ENCODE measurements around the gene NEU4.
"Not testable (repeated sequence)": the region's sequence is repeated elsewhere in the genome, so short reads cannot be mapped to it uniquely, and the experiment has no call there.

The NEU4 gene

DNA sequence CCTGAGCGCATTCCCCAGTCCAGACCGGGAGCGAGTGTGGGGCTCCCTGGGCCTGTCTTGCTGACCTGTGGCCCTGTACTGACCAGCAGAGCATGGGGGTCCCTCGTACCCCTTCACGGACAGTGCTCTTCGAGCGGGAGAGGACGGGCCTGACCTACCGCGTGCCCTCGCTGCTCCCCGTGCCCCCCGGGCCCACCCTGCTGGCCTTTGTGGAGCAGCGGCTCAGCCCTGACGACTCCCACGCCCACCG lies 5.3 kb downstream of the NEU4 start:
- no peak for DNase-seq (ENCODE audit: low spot score)

DNA sequence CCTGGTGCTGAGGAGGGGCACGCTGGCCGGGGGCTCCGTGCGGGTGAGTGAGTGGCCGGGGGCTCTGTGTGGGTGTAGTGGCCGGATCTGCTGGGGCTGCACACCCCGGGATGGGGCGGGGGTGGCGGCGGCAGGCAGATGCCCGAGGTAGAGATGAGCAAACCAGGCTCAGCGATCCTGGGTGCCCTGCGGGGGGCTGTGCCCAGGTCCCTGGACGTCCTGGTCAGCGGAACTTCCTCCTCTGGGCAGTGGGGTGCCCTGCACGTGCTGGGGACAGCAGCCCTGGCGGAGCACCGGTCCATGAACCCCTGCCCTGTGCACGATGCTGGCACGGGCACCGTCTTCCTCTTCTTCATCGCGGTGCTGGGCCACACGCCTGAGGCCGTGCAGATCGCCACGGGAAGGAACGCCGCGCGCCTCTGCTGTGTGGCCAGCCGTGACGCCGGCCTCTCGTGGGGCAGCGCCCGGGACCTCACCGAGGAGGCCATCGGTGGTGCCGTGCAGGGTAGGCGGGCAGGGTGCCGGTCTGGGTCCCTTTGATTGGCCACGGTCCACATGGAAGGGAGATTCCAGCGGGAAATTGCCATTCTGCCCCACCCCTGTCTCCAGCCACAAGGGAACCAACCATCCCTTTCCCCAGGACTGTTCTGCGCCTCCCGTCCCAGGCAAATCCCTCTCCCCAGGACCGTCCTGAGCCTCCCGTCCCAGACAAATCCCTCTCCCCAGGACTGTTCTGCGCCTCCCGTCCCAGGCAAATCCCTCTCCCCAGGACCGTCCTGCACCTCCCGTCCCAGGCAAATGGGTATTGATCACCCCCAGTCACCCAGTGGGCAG lies 5.9 kb downstream of the NEU4 start:
- no peak for DNase-seq (ENCODE audit: low spot score)

DNA sequence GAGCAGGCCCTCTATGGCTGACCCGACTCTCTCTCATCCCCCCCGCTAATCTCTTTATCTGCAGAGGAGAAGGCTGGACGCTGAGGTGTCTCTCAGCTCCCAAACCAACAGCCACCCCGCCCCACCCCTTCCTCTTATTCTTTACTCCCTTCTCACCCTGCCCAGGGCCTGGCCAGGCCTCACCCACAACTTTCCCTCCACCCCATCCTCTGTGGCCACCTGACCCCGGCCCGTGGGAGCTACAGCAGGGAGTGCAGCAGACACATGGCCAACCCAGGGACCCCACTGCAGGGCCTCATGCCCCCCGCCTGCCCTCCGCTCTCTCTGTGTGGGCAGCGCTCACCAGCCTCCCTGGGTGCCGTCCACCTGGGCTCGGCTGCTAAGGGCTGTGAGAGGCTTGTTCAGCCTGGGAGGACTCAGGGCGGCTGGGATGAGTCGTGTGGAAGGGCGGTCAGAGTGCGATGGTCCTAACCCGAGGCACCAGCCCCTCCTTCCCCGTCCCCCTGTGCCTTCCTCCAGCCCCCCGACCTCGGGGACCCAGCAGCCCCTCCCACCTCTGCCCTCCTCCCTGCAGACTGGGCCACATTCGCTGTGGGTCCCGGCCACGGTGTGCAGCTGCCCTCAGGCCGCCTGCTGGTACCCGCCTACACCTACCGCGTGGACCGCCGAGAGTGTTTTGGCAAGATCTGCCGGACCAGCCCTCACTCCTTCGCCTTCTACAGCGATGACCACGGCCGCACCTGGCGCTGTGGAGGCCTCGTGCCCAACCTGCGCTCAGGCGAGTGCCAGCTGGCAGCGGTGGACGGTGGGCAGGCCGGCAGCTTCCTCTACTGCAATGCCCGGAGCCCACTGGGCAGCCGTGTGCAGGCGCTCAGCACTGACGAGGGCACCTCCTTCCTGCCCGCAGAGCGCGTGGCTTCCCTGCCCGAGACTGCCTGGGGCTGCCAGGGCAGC lies 6.8 kb downstream of the NEU4 start:
- no peak for DNase-seq (ENCODE audit: low spot score)

DNA sequence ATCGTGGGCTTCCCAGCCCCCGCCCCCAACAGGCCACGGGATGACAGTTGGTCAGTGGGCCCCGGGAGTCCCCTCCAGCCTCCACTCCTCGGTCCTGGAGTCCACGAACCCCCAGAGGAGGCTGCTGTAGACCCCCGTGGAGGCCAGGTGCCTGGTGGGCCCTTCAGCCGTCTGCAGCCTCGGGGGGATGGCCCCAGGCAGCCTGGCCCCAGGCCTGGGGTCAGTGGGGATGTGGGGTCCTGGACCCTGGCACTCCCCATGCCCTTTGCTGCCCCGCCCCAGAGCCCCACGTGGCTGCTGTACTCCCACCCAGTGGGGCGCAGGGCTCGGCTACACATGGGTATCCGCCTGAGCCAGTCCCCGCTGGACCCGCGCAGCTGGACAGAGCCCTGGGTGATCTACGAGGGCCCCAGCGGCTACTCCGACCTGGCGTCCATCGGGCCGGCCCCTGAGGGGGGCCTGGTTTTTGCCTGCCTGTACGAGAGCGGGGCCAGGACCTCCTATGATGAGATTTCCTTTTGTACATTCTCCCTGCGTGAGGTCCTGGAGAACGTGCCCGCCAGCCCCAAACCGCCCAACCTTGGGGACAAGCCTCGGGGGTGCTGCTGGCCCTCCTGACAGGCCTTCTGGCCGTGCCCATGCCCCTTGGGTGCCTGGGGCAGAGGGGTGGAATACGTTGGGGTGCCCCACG lies 7.6 kb downstream of the NEU4 start:
- DNase-seq (ENCODE audit: low spot score): no peak

DNA sequence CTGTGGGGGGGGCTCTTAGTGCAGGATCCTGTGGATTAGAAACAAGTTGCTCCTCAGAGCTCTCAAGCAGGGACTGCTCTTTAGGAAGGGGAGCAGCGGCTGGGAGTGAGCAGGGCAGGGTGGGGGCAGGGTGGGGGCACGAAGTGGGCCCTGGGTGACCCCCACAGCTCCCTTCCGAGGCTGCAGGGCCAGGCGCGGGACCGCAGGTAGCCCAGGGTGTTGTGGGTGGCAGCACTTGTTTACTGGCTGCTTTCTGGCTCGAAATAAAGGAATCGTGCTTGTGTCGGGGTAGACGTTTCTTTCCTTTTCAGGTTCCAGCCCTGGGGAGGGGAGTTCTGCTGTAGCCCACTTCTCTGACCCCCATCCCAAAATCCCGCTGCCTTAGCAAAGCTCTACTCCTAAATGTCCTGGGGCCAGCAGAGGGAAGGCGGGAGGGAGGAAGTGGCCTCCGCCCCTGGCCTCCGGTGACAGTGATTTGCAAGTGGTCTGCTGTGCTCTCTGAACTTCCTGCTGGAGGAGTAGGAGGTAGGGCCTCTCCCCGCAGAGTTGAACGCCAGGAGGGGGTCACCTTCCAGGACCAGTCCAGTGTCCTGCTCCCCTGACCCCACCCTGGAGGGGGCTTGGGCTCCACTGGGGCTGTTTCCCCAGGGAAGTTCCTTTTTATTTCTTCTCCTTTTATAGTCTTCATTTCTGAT lies 8.3 kb downstream of the NEU4 start:
- no peak for DNase-seq (ENCODE audit: low spot score)

DNA sequence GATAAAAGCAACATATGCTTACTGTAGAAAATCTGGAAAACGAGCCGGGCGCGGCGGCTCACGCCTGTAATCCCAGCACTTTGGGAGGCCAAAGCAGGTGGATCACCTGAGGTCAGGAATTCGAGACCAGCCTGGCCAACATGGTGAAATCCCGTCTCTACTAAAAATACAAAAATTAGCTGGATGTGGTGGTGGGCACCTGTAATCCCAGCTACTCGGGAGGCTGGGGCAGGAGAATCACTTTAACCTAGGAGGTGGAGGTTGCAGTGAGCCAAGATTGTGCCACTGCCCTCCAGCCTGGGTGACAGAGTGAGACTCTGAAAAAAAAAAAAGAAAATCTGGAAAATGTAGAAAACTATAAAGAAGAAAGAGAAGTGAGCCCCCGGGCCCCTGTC lies 8.8 kb downstream of the NEU4 start:
- DNase-seq (ENCODE audit: low spot score): not testable (repeated sequence)

DNA sequence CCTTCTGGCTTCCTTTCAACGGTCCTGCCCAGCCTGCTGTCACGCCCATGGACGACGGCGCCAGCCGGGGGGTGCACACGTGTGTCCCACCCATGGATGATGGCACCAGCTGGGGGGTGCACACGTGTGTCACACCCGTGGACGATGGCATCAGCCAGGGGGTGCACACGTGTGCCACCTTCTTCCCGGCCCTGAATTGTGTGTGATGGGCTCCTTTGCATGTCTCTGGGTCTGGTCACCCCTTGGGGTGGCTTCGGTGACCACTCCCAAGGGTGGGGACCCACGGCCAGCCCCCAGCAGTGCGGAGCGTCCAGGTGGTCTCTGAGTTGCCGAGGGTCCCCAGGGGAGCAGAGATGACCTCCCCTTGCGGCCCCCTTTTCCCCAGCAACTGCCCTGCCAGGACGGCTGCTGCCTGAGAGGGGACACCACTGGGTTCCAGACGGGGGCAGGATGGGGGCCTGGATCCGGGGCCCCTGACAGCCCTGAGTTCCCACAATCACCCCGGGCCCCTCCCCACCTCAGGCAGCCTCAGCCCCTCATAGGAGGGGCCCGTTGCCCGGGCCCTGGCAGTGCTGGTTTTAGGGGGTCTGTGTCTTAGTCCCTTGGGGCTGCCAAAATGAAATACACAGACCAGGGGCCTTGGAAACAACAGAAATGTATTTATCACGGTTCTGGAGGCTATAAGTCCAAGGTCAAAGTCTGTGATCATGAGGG lies 9.4 kb downstream of the NEU4 start:
- DNase-seq (ENCODE audit: low spot score): no peak

DNA sequence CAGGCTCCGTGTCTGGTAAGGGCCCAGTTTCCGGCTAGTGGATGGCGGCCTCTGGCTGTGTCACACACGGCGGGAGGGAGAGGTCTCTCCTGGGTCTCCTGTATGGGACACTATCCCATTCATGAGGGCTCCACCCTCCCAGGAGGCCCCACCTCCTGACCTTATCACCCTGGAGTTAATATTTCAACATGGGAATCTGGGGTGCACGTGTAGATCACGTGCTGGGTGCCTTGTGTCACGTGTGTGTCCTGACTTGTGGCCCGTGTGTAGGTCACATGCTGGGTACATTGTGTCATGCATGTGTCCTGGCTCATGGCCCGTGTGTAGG lies 9.9 kb downstream of the NEU4 start:
- no peak for DNase-seq (ENCODE audit: low spot score)

DNA sequence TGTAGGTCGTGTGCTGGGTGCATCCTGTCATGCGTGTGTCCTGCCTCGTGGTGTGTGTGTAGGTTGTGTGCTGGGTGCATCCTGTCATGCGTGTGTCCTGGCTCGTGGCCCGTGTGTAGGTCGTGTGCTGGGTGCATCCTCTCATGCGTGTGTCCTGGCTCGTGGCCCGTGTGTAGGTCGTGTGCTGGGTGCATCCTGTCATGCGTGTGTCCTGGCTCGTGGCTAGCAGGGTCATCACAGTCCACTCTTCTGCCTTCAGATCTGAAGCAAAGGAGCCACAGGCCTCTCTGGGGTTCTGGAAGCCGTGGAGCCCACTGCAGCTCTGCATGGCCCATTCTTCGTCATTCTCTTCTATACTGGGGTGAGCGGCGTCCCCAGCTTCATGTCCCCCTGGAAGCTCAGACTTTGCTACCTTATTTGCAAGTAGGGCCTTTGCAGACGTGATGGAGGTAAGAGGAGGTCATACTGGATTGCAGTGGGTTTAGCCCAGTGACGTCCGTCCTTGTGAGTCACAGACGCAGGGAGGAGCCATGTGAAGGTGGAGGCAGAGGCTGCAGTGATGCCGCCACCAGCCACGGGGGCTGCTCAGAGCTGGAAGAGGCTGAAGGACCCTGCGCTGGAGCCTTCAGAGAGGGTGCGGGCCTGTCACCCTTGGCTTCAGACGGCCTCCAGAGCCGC lies 11.1 kb downstream of the NEU4 start:
- DNase-seq (ENCODE audit: low spot score): not testable (repeated sequence)

DNA sequence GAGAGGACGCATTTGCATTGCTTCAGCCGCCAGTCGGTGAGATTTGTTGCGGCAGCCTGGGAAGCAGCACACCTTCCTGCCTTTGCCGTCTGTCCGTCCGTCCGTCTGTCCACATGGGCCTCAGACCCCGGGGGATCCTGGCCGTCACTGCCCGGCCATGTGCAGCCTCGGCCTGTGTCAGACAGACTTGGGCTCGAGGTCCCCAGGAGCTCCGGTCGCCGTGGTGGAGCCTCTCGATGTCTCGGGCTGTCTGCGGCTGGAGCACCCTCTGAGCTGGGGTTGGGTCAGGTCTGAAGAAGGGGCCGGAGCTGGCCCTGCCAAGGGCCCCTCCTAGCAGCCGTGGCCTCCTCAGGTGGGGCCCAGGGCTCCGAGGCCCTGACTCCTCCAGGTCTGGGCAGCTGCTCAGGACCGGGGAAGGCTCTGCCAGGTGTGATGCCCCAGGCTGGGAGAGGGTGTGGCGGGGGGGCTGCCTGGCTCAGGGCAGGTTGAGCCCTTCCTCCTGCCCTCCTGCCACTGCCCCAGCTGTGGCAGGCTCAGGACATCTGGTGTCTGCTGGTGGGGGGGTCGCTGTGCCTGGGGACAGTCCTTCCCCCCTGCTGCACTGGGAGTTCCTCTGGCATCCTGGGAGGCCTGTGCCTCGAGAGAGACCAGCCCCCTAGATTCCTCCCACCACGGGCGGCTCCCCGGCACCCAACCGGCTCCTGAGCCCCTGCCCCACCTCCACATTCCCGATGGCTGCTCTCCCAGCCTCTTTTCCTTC lies 11.8 kb downstream of the NEU4 start:
- DNase-seq (ENCODE audit: low spot score): no peak

DNA sequence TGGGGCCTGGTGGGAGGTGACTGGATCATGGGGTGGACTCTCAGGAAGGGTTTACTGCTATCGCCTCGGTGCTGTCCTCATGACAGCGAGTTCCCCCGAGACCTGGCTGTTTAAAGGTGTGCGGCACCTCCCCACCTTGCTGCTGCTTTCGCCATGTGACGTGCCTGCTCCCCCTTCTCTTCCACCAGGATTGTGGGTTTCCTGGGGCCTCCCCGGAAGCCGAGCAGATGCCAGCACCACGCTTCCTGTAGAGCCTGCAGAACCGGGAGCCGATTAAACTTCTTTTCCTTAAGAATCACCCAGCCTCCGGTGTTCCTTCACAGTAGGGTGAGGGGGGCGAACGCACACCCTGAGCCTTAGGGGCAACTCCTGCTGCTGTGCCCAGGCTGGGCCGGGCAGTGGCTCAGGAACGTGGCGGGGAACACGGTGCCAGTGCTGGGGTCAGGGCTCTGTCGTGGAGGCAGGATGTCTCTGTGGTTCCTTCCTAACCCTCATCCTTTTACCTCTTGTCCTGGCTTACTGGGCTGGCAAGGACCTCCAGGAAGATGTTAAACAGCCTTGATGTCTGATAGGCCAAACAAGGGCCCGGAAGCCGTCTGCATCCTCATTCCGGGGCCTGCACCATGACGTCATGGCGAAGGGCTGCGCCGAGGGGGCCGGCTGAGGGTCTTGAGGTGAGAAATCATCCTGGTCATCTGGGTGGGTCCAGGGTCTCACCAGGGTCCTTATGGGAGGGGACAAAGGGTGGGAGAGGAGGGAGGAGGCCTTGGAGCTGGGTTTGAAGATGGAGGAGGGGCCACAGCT lies 12.7 kb downstream of the NEU4 start:
- DNase-seq (ENCODE audit: low spot score): no peak

DNA sequence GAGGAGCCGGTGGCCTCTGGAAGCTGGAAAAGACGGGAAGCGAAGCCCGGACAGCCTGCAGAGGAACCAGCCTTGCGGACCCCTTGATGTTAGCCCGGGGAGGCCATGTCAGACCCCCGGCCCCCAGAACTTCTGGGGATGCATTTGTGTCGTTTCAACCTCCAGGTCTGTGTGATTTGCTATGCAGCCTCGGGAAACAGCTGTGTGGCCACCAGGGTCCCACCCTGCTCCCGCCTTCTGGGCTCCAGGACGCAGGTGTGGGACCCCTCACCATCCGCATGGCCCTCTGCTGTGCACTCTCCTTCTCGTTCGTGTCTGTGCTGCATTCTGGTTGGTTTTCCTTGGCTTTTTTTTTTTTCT lies 13.3 kb downstream of the NEU4 start:
- no peak for DNase-seq (ENCODE audit: low spot score)

DNA sequence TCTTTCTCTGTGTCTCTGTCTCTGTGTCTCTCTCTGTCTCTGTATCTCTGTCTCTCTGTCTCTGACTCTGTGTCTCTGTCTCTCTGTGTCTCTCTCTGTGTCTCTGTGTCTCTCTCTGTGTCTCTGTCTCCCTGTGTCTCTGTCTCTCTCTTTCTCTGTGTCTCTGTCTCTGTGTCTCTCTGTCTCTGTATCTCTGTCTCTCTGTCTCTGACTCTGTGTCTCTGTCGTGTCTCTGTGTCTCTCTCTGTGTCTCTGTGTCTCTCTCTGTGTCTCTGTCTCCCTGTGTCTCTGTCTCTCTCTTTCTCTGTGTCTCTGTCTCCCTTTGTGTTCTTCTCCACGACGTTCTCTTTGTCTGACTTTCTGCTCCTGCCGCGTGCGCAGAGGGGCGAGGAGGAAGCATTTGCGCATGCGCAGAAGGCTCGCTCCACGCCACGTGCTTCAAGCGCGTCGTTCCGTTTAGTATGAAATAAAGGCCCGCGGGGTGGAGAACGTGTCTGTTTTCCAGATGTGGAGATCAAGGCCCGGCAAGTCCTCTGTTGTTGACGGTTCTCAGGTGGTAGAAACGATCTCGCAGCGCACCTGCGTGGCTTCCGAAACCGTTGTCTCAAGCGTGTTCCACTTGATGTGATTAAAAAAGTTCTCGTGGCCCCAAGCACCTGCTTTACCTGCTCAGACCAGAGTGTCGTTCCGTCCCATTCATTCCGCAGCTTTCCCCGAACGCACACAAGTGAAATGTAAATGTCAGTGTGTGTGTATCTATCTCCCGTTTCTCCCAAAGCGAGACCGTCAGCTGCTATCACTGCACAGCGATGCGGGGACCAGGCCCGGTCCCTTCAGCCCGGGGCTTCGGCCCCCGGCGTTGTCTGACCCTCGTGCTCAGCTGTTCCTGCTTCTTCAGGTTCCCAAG lies 14.8 kb downstream of the NEU4 start:
- not testable (repeated sequence) for DNase-seq (ENCODE audit: low spot score)

DNA sequence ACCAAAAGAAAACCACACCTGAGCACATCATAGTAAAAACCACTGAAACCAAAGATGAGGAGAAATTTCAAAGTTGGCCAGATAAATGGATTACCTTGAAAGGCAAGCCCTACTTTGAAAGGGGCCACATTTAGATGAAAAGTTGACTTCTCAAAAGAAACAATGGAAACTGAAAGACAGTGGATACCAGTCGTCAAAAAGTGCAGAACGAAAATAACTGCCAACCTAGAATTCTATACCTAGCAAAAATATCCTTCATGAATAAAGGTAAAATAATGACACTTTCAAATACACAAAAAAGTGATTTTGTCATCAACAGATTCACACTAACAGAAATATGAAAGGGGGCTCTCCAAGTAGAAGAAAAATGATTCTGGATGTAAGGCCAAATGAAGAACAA lies 18.4 kb downstream of the NEU4 start:
- no peak for DNase-seq (ENCODE audit: low spot score)

DNA sequence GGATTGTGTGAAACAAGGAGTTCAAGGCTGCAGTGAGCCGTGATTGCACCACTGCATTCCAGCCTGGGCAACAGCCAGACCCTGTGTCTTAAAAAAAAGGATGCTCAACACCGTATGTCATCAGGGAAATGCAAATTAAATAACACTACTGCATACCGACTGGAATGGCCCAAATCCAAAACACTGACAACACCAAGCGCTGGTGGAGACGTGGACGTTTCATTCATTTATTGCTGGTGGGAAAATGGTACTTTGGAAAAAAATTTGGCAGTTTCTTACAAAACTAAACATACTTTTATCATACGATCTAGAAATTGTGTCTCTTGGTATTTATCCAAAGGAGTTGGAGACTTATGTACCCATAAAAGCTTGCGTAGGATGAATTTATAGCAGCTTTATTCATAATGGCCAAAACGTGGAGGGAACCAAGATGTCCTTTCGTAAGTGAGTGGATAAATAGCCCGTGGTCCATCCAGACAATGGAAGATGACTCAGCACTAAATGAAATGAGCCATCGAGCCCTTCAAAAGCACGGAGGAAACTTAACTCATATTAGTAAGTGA lies 24.2 kb downstream of the NEU4 start:
- DNase-seq (ENCODE audit: low spot score): no peak

DNA sequence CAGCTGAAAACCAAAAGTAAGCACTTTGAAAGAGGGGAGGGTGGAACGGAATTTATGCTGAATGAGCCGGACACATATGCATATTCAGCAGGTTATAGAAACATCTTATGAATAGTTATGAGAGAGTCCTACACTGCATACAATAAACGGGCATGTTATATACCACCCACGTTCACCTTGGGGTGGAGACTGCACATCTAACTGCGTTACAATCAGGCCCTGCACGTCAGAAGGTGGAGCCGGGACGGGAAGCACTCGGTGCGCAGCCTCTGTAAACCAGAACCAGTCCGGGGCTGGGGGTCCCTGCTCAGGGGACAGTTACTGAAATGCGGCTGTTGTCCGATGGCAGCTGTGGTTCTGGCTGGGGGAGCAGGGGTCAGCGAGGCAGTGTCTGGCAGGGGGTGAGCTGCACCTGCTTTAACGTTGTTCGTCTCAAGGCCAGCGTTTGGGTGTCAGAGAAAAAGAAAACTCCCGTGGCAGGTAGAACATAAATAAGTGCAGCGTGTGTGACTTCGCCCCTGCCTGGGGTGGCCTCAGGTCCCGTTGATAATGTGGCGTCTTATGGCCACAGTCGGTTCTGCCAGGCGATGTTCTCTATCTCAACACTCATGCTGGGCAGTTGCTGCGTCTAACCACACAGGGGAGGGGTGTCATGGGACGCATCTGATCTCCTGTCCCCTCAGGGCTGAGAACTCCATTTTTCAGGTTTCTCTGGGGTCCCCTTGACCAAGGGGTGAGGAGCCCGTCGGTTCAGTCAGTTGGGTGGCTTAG lies 24.9 kb downstream of the NEU4 start:
- DNase-seq (ENCODE audit: low spot score): not testable (repeated sequence)

DNA sequence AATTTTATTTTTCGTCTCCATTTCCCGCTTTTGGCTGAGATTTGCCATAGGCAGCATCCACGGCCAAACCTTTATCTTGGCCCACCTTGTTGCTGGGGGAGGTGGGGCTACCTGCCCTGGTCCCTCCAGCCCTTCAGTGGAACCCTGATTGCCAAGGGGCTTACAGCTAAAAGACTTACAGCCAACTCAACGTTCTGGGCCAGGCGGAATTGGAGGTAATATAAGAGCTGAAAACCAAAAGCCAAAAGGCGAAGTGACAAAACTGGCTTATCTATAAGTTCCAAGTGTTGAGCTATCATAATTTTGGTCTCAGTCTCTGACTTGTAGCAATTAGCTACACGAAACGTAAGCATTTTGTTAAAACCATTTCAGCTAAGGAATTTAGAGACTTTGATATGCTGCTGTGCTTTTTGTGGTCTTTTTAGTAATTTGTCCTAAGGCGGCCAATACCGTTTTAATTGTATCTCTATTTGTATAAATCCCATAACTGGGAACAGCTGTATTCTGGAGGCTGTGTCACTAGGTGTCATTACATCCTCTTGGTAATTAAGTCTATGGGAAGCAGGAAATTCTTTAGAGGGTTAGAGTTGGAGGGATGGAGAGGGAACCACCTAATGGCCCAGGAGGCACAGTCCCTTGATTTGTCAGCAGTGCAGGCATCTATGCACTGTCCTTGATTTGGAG lies 25.7 kb downstream of the NEU4 start:
- no peak for DNase-seq (ENCODE audit: low spot score)
